Ascending aorta (tissue), 2 donors: ENCODE measurements around the gene PHYH. TPM values are rescaled to one million over a fixed set of nuclear protein-coding genes. Genes with fewer than 3 reads are reported as not detected.
"Not testable (repeated sequence)": the region's sequence is repeated elsewhere in the genome, so short reads cannot be mapped to it uniquely, and the experiment has no call there.

Experiments used
- DNase-seq, 2 donors: peaks; one replicate each; pipeline ENCODE4 v3.0.0-alpha.2; 2019; ENCODE audit warnings: low spot score in 2 of 2
- H3K27ac ChIP-seq, 2 donors: fragments of 200-600 bp; sonication (generic); one replicate each; pipeline ENCODE4 v1.5.1; 2016 to 2017; ENCODE audit warnings: mild to moderate bottlenecking in 1 of 2
- H3K27me3 ChIP-seq: fragments of 200-600 bp; sonication (generic); one replicate; pipeline ENCODE4 v1.5.1; 2017
- H3K36me3 ChIP-seq, 2 donors: fragments of 200-600 bp; sonication (generic); one replicate each; pipeline ENCODE4 v1.5.1; 2016
- H3K4me1 ChIP-seq, 2 donors: fragments of 200-600 bp; sonication (generic); one replicate each; pipeline ENCODE4 v1.5.1; 2016 to 2017; ENCODE audit warnings: mild to moderate bottlenecking in 1 of 2
- H3K4me3 ChIP-seq, 2 donors: fragments of 200-600 bp; sonication (generic); one replicate each; pipeline ENCODE4 v1.5.1; 2016 to 2017; ENCODE audit warnings: mild to moderate bottlenecking in 1 of 2
- H3K9me3 ChIP-seq, 2 donors: fragments of 200-600 bp; sonication (generic); one replicate each; pipeline ENCODE4 v1.5.1; 2016
- CTCF ChIP-seq, 3 experiments: fragments of 200-600 bp in 2 of 3; fragments of 450-650 bp in 1 of 3; sonication (generic) in 2 of 3; IDR thresholded peaks; one replicate each; pipeline ENCODE4 v1.5.1; 2016 to 2019; ENCODE audit warnings: antibody characterized with exemption in 3 of 3, mild to moderate bottlenecking in 1 of 3, moderate library complexity in 1 of 3
- intact Hi-C: fragments of 100-400 bp; cut with DNase I; formaldehyde crosslinking; loops from one replicate; pipeline ENCODE4 v1.15.1; 2023
- total RNA-seq: library from RNA; depleted of rRNA; stranded (reverse); fragments of >200 nt; gene quantifications from one replicate; pipeline ENCODE4 v1.1.0, GENCODE V29; 2016

The PHYH gene
- total RNA-seq, 1 donor from 2014 or later: 22.0 TPM

- no peak for TF ChIP-seq CTCF (IDR thresholded peaks at IDR 0.05)
- no peak for DNase-seq
- intact Hi-C loops: no loop called here
Observed at GRCh38 chr10:13337128-13337826, 37.4 kb upstream of the PHYH start.

GRCh38 chr10:13335881-13336280 lies 36.0 kb upstream of the PHYH start:
- Histone ChIP-seq H3K27ac (no peak overlapping the region), H3K4me1 (no peaks in the 10 kb centered on the region), H3K4me3 (no peak overlapping the region), H3K9me3 (no peaks in the 10 kb centered on the region), H3K36me3 (peaks cover 49 to 64% of the 10 kb centered on the region in 2 donors), H3K27me3 (no peaks in the 10 kb centered on the region)
- DNase-seq: no peak
- intact Hi-C loops: no loop called here
- no peak for TF ChIP-seq CTCF (IDR thresholded peaks at IDR 0.05)

More at GRCh38 chr10:13337128-13337826, 37.4 kb upstream of the PHYH start:
- no peaks in the 10 kb centered on the region for H3K9me3 ChIP-seq
- H3K27ac ChIP-seq: no peak overlapping the region
- H3K4me3 ChIP-seq: no peak overlapping the region
- H3K4me1 ChIP-seq: no peaks in the 10 kb centered on the region
- H3K27me3 ChIP-seq: no peaks in the 10 kb centered on the region
- peaks cover 37 to 51% of the 10 kb centered on the region in 2 donors for H3K36me3 ChIP-seq

- Histone ChIP-seq H3K9me3 (no peaks in the 10 kb centered on the region), H3K4me3 (no peak overlapping the region), H3K27me3 (no peaks in the 10 kb centered on the region), H3K4me1 (no peaks in the 10 kb centered on the region), H3K27ac (no peak overlapping the region), H3K36me3 (peaks cover 57 to 72% of the 10 kb centered on the region in 2 donors)
- no peak for DNase-seq
- intact Hi-C loops: no loop called here
- no peak for TF ChIP-seq CTCF (IDR thresholded peaks at IDR 0.05)
Observed at GRCh38 chr10:13334556-13334955, 34.7 kb upstream of the PHYH start.

GRCh38 chr10:13331646-13332045 lies 31.8 kb upstream of the PHYH start:
- no peak for TF ChIP-seq CTCF (IDR thresholded peaks at IDR 0.05)
- no peaks in the 10 kb centered on the region for H3K9me3 ChIP-seq
- intact Hi-C loops: no loop called here
- H3K4me1 ChIP-seq: no peaks in the 10 kb centered on the region
- no peak for DNase-seq
- H3K27ac ChIP-seq: no peak overlapping the region
- H3K36me3 ChIP-seq: peaks cover 76 to 80% of the 10 kb centered on the region in 2 donors
- no peak overlapping the region for H3K4me3 ChIP-seq
- H3K27me3 ChIP-seq: no peaks in the 10 kb centered on the region

GRCh38 chr10:13330980-13331379 lies 31.1 kb upstream of the PHYH start:
- H3K27ac ChIP-seq, H3K27me3 ChIP-seq, intact Hi-C loops, DNase-seq, H3K4me1 ChIP-seq, H3K4me3 ChIP-seq, H3K9me3 ChIP-seq: not testable (repeated sequence)
- peaks cover 80% of the 10 kb centered on the region in 2 donors for H3K36me3 ChIP-seq

- Histone ChIP-seq H3K27me3 (no peaks in the 10 kb centered on the region), H3K36me3 (peaks cover 81% of the 10 kb centered on the region in 2 donors), H3K9me3 (no peaks in the 10 kb centered on the region), H3K4me1 (no peaks in the 10 kb centered on the region), H3K27ac (no peak overlapping the region), H3K4me3 (no peak overlapping the region)
- intact Hi-C loops: no loop called here
- no peak for DNase-seq
- TF ChIP-seq CTCF (IDR thresholded peaks at IDR 0.05): no peak
Observed at GRCh38 chr10:13329565-13329964, 29.7 kb upstream of the PHYH start.
